Heart left ventricle (tissue), 13 donors: Measurements from ENCODE around the gene PLCD1.

Experiments
- CTCF ChIP-seq, 12 donors: fragments of 200-600 bp; sonication (generic) in 4 of 12; IDR thresholded peaks; one replicate each; pipeline versions ENCODE4 v1.5.0 to v1.8.0; 2018 to 2022; ENCODE audit warnings: antibody characterized with exemption in 12 of 12, mild to moderate bottlenecking in 5 of 12
- POLR2A ChIP-seq, 2 donors: fragments of 450-650 bp; IDR thresholded peaks; one replicate each; pipeline ENCODE4 v1.6.1; 2017; ENCODE audit warnings: antibody characterized with exemption in 2 of 2, mild to moderate bottlenecking in 2 of 2, moderate library complexity in 2 of 2
- donor health status: ischemic (EF 13 %, LVEDD 7.1; RV severe dilation, severe dysfunction).
- donor health status: DM: no; HTN: yes; CAD: no.
- donor health status: DM: no; HTN: no; CAD: no.
- donor health status: ischemic (EF 25% LVEDD 6.9; RV normal size, moderate dysfunction).
- donor health status: ischemic (EF 25% LVEDD 5.7; RV mildly dilated, moderate dysfunction).
- donor health status: ischemic (EF 35%, LVEDD 5.7; RV mildly dilated, moderate dysfunction).
- donor health status: nonischemic (EF 11% LVEDD 7.7; RV severe dilation, severe dysfunction).
- donor health status: DM: yes; HTN: yes; CAD: no.
- donor health status: PGD.
- donor health status: ischemic (EF 29% LVEDD 5.4; RV normal size, mild dysfunction).
- donor health status: nonischemic (EF 23%, LVEDD 6.1; RV moderate dilation, normal function).

DNA sequence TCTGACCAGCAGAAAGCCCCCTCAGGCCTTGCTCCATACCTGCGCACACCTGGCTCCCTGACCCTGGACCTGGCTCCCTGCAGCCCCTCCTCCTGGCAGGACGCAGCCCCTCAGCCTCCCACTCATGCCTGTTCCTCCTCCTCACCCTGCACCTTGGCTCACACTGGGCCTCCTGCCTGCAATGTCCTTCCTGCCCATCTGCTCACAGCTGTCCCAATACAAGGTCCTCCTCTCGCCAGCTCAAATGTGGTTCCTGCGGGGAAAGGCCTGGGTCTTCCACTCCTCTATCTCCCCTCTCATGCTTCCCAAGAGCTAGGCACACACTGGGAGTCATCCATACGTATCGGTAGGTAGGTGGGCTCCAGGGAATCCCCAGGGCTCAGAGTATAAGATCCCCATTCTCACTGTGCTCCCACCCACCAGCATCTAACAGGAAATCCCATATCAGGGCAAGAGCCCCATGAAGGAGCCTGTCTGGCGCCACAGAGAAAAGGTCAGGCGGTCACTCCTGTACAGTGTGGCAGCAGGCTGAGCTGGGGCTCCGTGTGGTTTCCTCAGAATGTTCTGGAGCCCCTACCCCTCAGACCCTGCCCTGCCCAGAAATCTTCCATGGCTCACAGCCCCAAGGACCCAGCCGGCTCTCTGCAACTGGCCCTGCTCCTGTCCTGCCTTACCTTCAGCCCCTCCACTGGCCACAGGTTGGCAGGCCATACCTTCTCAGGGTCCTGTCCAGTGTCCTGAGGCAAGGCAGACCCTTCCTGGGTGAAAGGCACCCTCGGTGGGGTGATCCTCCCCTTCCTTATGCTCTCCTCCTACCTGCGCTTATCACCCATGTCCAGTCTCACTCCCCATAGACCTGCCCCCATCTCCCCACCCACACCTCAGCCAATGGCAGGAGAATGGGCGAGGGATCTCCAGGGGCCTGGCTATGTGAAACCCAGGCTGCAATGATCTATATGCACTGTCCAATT, 10.9 kb downstream of the PLCD1 start:
- TF ChIP-seq CTCF (IDR thresholded peaks at IDR 0.05) (no peak), POLR2A (IDR thresholded peaks at IDR 0.05) (no peak)
